ENCODE results near the gene VCP. TPM values are rescaled to one million over a fixed set of nuclear protein-coding genes. Genes with fewer than 3 reads are reported as not detected.

Gene VCP
- total and polyA plus RNA-seq, 2 donors (not counting 1 experiment from before 2014, with no cell fraction given) = 93.0 to 178 TPM

GRCh38 chr9:35091536-35091935 is 19.1 kb upstream of the VCP start:
- ChIA-PET CTCF (interaction anchor here (1.2 to 2.8 kb wide), 5 partner anchors 11 to 192 kb away, joined by 3 to 14 read pairs (median 10); partner anchors contain the start of genes FANCG and STOML2), POLR2A (no interaction called here)
- intact Hi-C loops (cut with micrococcal nuclease) = no loop called here
- TF ChIP-seq, protein P1, sequence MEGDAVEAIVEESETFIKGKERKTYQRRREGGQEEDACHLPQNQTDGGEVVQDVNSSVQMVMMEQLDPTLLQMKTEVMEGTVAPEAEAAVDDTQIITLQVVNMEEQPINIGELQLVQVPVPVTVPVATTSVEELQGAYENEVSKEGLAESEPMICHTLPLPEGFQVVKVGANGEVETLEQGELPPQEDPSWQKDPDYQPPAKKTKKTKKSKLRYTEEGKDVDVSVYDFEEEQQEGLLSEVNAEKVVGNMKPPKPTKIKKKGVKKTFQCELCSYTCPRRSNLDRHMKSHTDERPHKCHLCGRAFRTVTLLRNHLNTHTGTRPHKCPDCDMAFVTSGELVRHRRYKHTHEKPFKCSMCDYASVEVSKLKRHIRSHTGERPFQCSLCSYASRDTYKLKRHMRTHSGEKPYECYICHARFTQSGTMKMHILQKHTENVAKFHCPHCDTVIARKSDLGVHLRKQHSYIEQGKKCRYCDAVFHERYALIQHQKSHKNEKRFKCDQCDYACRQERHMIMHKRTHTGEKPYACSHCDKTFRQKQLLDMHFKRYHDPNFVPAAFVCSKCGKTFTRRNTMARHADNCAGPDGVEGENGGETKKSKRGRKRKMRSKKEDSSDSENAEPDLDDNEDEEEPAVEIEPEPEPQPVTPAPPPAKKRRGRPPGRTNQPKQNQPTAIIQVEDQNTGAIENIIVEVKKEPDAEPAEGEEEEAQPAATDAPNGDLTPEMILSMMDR (IDR thresholded peaks at IDR 0.05) = no peak
- no peak for TF ChIP-seq EZH2 (IDR thresholded peaks at IDR 0.05; ENCODE audit: borderline replicate concordance, insufficient read depth, low read depth, low read length, poor library complexity, severe bottlenecking)
- ATAC-seq (ENCODE audit: low read depth) (no peak), DNase-seq (no peak)
- H2AFZ ChIP-seq (ENCODE audit: insufficient read depth, low read depth, low read length, poor library complexity, severe bottlenecking) = no peak overlapping the region
- H3K36me3 ChIP-seq (replicated peaks in 1 of 2; ENCODE audit: control extremely low read depth in 1 of 2, control insufficient read depth in 1 of 2, extremely low read depth in 1 of 2, insufficient read depth in 2 of 2, low read length in 1 of 2) = peaks cover 14 to 75% of the 10 kb centered on the region in 2 experiments
- H3K27ac ChIP-seq (ENCODE audit: low read length in 2 of 2) = no peak overlapping the region
- H3K27me3 ChIP-seq (replicated peaks in 1 of 4; ENCODE audit: control extremely low read depth in 1 of 4, control insufficient read depth in 3 of 4, insufficient read depth in 4 of 4, low read length in 3 of 4) = no peaks in the 10 kb centered on the region
- Mint-ChIP-seq H3K9me3 (ENCODE audit: insufficient read depth) (no peaks in the 10 kb centered on the region), H3K27me3 (no peaks in the 10 kb centered on the region), H3K4me3 (no peak overlapping the region), H3K27ac (no peak overlapping the region), H3K4me1 (peaks cover 22% of the 10 kb centered on the region)
- H3K79me2 ChIP-seq (ENCODE audit: control insufficient read depth, insufficient read depth, low read length) = peaks cover 8% of the 10 kb centered on the region
- no peaks in the 10 kb centered on the region for H3K9me3 ChIP-seq (ENCODE audit: control extremely low read depth in 1 of 3, control insufficient read depth in 2 of 3, insufficient read depth in 1 of 3, low read length in 2 of 3)
- H3K4me2 ChIP-seq (replicated peaks; ENCODE audit: low read depth, low read length, poor library complexity, severe bottlenecking) = no peak overlapping the region
- 97% methylated on average over 17 of the region's 17 CpGs for WGBS (ENCODE audit: insufficient coverage)
- H3K4me1 ChIP-seq (ENCODE audit: control insufficient read depth in 2 of 2, insufficient read depth in 2 of 2, low read length in 2 of 2) = peaks cover 7 to 12% of the 10 kb centered on the region in 2 donors
- H4K20me1 ChIP-seq (ENCODE audit: control insufficient read depth, insufficient read depth, low read length, poor library complexity, severe bottlenecking) = no peaks in the 10 kb centered on the region
- no peak overlapping the region for H3K9ac ChIP-seq (ENCODE audit: low read length)
- no peak overlapping the region for H3K4me3 ChIP-seq (ENCODE audit: control extremely low read depth in 1 of 5, extremely low read depth in 1 of 5, insufficient read depth in 1 of 5, low read depth in 2 of 5, low read length in 4 of 5)

DNA sequence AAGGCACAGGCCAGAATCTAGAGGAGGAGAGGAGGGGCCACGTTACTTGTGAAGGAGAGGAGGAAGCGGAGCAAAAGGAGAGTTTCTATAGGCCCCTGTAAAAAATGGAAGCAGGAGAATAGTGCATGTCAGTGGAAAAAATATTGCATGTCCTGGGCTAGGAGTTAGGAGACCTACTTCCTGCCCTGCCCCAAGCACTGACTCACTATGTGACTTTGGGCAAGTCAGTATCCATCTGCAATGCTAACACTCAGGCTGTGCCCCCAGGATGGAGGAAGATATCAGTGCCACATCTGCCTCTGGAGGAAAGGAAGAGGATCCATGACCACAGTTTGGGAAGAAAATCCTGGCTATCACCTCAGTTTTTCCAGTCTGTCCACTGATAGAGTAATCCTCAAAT is 17.0 kb upstream of the VCP start:
- peaks cover 17 to 75% of the 10 kb centered on the region in 2 experiments for H3K36me3 ChIP-seq (replicated peaks in 1 of 2; ENCODE audit: control extremely low read depth in 1 of 2, control insufficient read depth in 1 of 2, extremely low read depth in 1 of 2, insufficient read depth in 2 of 2, low read length in 1 of 2)
- ATAC-seq (ENCODE audit: low read depth) (no peak), DNase-seq (no peak)
- ChIA-PET POLR2A (no interaction called here), CTCF (no interaction called here)
- no peaks in the 10 kb centered on the region for H3K9me3 ChIP-seq (ENCODE audit: control extremely low read depth in 1 of 3, control insufficient read depth in 2 of 3, insufficient read depth in 1 of 3, low read length in 2 of 3)
- no peak overlapping the region for H3K4me3 Mint-ChIP-seq
- H3K27me3 Mint-ChIP-seq = no peaks in the 10 kb centered on the region
- intact Hi-C loops (cut with micrococcal nuclease) = no loop called here
- no peak overlapping the region for H3K4me2 ChIP-seq (replicated peaks; ENCODE audit: low read depth, low read length, poor library complexity, severe bottlenecking)
- no peaks in the 10 kb centered on the region for H3K9me3 Mint-ChIP-seq (ENCODE audit: insufficient read depth)
- H3K27ac Mint-ChIP-seq = no peak overlapping the region
- H3K9ac ChIP-seq (ENCODE audit: low read length) = no peak overlapping the region
- no peak overlapping the region for H3K27ac ChIP-seq (ENCODE audit: low read length in 2 of 2)
- H3K4me3 ChIP-seq (ENCODE audit: control extremely low read depth in 1 of 5, extremely low read depth in 1 of 5, insufficient read depth in 1 of 5, low read depth in 2 of 5, low read length in 4 of 5) = no peak overlapping the region
- no peaks in the 10 kb centered on the region for H3K4me1 ChIP-seq (ENCODE audit: control insufficient read depth in 2 of 2, insufficient read depth in 2 of 2, low read length in 2 of 2)
- H3K4me1 Mint-ChIP-seq = peaks cover 4% of the 10 kb centered on the region
- TF ChIP-seq, protein P1 (IDR thresholded peaks at IDR 0.05) = no peak
- no peaks in the 10 kb centered on the region for H3K27me3 ChIP-seq (replicated peaks in 1 of 4; ENCODE audit: control extremely low read depth in 1 of 4, control insufficient read depth in 3 of 4, insufficient read depth in 4 of 4, low read length in 3 of 4)
- H2AFZ ChIP-seq (ENCODE audit: insufficient read depth, low read depth, low read length, poor library complexity, severe bottlenecking) = no peak overlapping the region
- 100% methylated on average over 2 of the region's 2 CpGs for WGBS (ENCODE audit: insufficient coverage)
- H4K20me1 ChIP-seq (ENCODE audit: control insufficient read depth, insufficient read depth, low read length, poor library complexity, severe bottlenecking) = no peaks in the 10 kb centered on the region
- H3K79me2 ChIP-seq (ENCODE audit: control insufficient read depth, insufficient read depth, low read length) = no peaks in the 10 kb centered on the region
